Stimulated activated CD4-positive, alpha-beta T cell treated with anti-CD3 and anti-CD28 coated beads, TNF-alpha, amount 100 ng/mL, for 4 hours (primary cell): ENCODE measurements around the gene RAB11FIP5.
"Not testable (repeated sequence)": the region's sequence is repeated elsewhere in the genome, so short reads cannot be mapped to it uniquely, and the experiment has no call there.

Source experiments
- DNase-seq, 3 experiments: peaks; one replicate each; pipeline ENCODE4 v3.0.0-alpha.2; 2020; ENCODE audit warnings: low read depth in 3 of 3

Gene RAB11FIP5

GRCh38 chr2:73069855-73070642 is 42.7 kb downstream of the RAB11FIP5 start:
- no peak for DNase-seq

- no peak for DNase-seq
These were observed 43.5 kb downstream of the RAB11FIP5 start for GRCh38 chr2:73069041-73069854.

GRCh38 chr2:73068147-73068546 is 44.6 kb downstream of the RAB11FIP5 start:
- DNase-seq = no peak

- DNase-seq = no peak
These were observed 45.7 kb downstream of the RAB11FIP5 start for GRCh38 chr2:73067043-73067442.

GRCh38 chr2:73065070-73065469 is 47.7 kb downstream of the RAB11FIP5 start:
- not testable (repeated sequence) for DNase-seq

- no peak for DNase-seq
These were observed 48.6 kb downstream of the RAB11FIP5 start for GRCh38 chr2:73063909-73064875.

- DNase-seq = no peak
These were observed 49.3 kb downstream of the RAB11FIP5 start for GRCh38 chr2:73063472-73063871.

GRCh38 chr2:73059106-73059505 is 53.6 kb downstream of the RAB11FIP5 start:
- no peak for DNase-seq

GRCh38 chr2:73054980-73055379 is 57.8 kb downstream of the RAB11FIP5 start:
- no peak for DNase-seq

GRCh38 chr2:73053316-73054114 is 59.2 kb downstream of the RAB11FIP5 start:
- no peak for DNase-seq

- no peak for DNase-seq
These were observed 62.6 kb downstream of the RAB11FIP5 start for GRCh38 chr2:73050121-73050545.

- no peak for DNase-seq
These were observed 68.6 kb downstream of the RAB11FIP5 start for GRCh38 chr2:73043929-73044832.

GRCh38 chr2:73043276-73043675 is 69.5 kb downstream of the RAB11FIP5 start:
- DNase-seq = no peak

GRCh38 chr2:73037947-73038585 is 74.7 kb downstream of the RAB11FIP5 start:
- DNase-seq = no peak

GRCh38 chr2:73036766-73037165 is 76.0 kb downstream of the RAB11FIP5 start:
- DNase-seq = no peak

- no peak for DNase-seq
These were observed 76.6 kb downstream of the RAB11FIP5 start for GRCh38 chr2:73035899-73036711.

GRCh38 chr2:73034661-73035375 is 77.9 kb downstream of the RAB11FIP5 start:
- DNase-seq = no peak
